K562 (cell line): ENCODE data around the gene KCTD7. TPM values are rescaled to one million over a fixed set of nuclear protein-coding genes. Genes with fewer than 3 reads are reported as not detected.

Source experiments
- CREB5 ChIP-seq: fragments of 250-450 bp; sonication (Bioruptor Pico); IDR thresholded peaks from 2 replicates; pipeline ENCODE4 v1.5.0; 2020; ENCODE audit warnings: mild to moderate bottlenecking
- CUX1 ChIP-seq: fragments of 200-800 bp; sonication (Bioruptor generic); IDR thresholded peaks from 2 replicates; pipeline ENCODE4 v1.6.1; 2016; ENCODE audit warnings: missing genetic modification characterization, missing compliant biosample characterization
- FOS ChIP-seq: IDR thresholded peaks from 3 replicates; pipeline ENCODE4 v1.6.1; 2011; ENCODE audit not compliant: insufficient read length; ENCODE audit errors: extremely low read depth
- KLF1 ChIP-seq: fragments of 450-650 bp; IDR thresholded peaks from 2 replicates; pipeline ENCODE4 v1.6.1; 2016; ENCODE audit warnings: missing genetic modification characterization, missing compliant biosample characterization
- MYBL2 ChIP-seq, 2 experiments: fragments of 450-650 bp in 1 of 2; sonication (generic) in 1 of 2; formaldehyde crosslinking in 1 of 2; IDR thresholded peaks; 2 replicates each; pipeline versions ENCODE4 v1.6.1 to v1.8.1; 2017 to 2022; ENCODE audit warnings: borderline replicate concordance in 1 of 2, inconsistent platforms in 1 of 2, low read depth in 1 of 2, mild to moderate bottlenecking in 1 of 2, missing genetic modification reagents in 1 of 2, moderate library complexity in 1 of 2
- NR2C1 ChIP-seq, 2 experiments: fragments of 450-650 bp; IDR thresholded peaks; 2 replicates each; pipeline ENCODE4 v1.6.1; 2017; ENCODE audit warnings: mild to moderate bottlenecking in 2 of 2, antibody characterized with exemption in 1 of 2, inconsistent platforms in 1 of 2, missing compliant biosample characterization in 1 of 2, missing genetic modification characterization in 1 of 2
- RBM34 ChIP-seq: fragments of 200-400 bp; formaldehyde crosslinking; IDR thresholded peaks from 2 replicates; pipeline ENCODE4 v1.6.1; 2018; ENCODE audit warnings: low read length, borderline replicate concordance; ENCODE audit not compliant: insufficient read depth
- RNF219 ChIP-seq: fragments of 250-450 bp; sonication (Bioruptor Pico); IDR thresholded peaks from 2 replicates; pipeline ENCODE4 v1.5.0; 2022; ENCODE audit warnings: mild to moderate bottlenecking
- SUPT5H ChIP-seq: fragments of 450-650 bp; IDR thresholded peaks from 2 replicates; pipeline ENCODE4 v1.6.1; 2016
- VEZF1 ChIP-seq: fragments of 200-800 bp; sonication (Bioruptor generic); IDR thresholded peaks from 2 replicates; pipeline ENCODE4 v1.6.1; 2017; ENCODE audit warnings: missing genetic modification characterization, missing compliant biosample characterization
- YY1 ChIP-seq, 3 experiments: IDR thresholded peaks; 2 replicates each; pipeline ENCODE4 v1.6.1; 2011; ENCODE audit warnings: low read length in 2 of 3, mild to moderate bottlenecking in 2 of 3, moderate library complexity in 2 of 3, borderline replicate concordance in 1 of 3, control low read depth in 1 of 3, low read depth in 1 of 3; ENCODE audit not compliant: insufficient read depth in 3 of 3, insufficient replicate concordance in 2 of 3, control insufficient read depth in 1 of 3, insufficient read length in 1 of 3; ENCODE audit errors: extremely low read depth in 1 of 3
- ZNF41 ChIP-seq: fragments of 250-450 bp; sonication (Bioruptor Pico); conservative IDR thresholded peaks from 2 replicates; pipeline ENCODE4 v1.4.0; 2020; ENCODE audit warnings: mild to moderate bottlenecking
- ZNF436 ChIP-seq: fragments of 250-450, 450-650 bp; sonication (Bioruptor Pico); formaldehyde crosslinking; IDR thresholded peaks from 2 replicates; pipeline ENCODE4 v1.7.0; 2020; ENCODE audit warnings: mild to moderate bottlenecking
- ZNF764 ChIP-seq: fragments of 250-450 bp; sonication (Bioruptor Pico); IDR thresholded peaks from 2 replicates; pipeline ENCODE4 v1.4.0; 2020; ENCODE audit warnings: low read depth, mild to moderate bottlenecking, moderate library complexity
- polyA plus RNA-seq, 8 experiments: library from polyadenylated mRNA; depleted of rRNA in 4 of 8; stranded (reverse) in 5 of 8; unstranded in 3 of 8; fragments of >200 nt; fragmentation: Nextera tagmentation in 2 of 8; fragmentation: Illumina TruSeq in 1 of 8; extraction: Ambion mirVana in 2 of 8; extraction: Trizol in 1 of 8; gene quantifications; 2 replicates each; pipeline versions ENCODE4 v1.2.1 to v1.2.3, GENCODE V29; 2011 to 2014; ENCODE audit warnings: inconsistent platforms in 1 of 8, missing spikeins in 1 of 8
- total RNA-seq, 7 experiments: library from RNA; depleted of rRNA in 6 of 7; stranded (reverse); fragments of >200 nt in 6 of 7; fragmentation: Illumina TruSeq in 2 of 7; extraction: Trizol in 2 of 7; gene quantifications; 2 replicates each; pipeline versions ENCODE4 v1.2.1 to v1.2.3, GENCODE V29; 2011 to 2021; ENCODE audit warnings: low replicate concordance in 1 of 7

KCTD7 gene
- total and polyA plus RNA-seq, 9 of the 15 experiments (the other 6 are each of a cell fraction or from before 2014, with no cell fraction given): 1.5 to 26.0 (median 9.0) TPM

GRCh38 chr7:66628361-66629221 is at the start of gene KCTD7 (continued):
- TF ChIP-seq CUX1: no peak
- TF ChIP-seq RNF219 (CRISPR knock-in tag): no peak
- TF ChIP-seq KLF1 (tag): peak; percentile 67; the same call in 1 of the 2 replicates
- peak; percentile 98 for TF ChIP-seq SUPT5H
- peak; percentile 100 for TF ChIP-seq VEZF1 (CRISPR knock-in tag)
- peak; percentile 33; the same call in 1 of the 2 replicates for TF ChIP-seq NR2C1 (IDR thresholded peaks at IDR 0.05)
- no peak for TF ChIP-seq NR2C1 (tag; IDR thresholded peaks at IDR 0.05)
- TF ChIP-seq RBM34: 0 out of 2 replicates have a peak, but pooled peaks have one; percentile 27
- no peak for TF ChIP-seq ZNF41 (CRISPR knock-in tag)
- no peak for TF ChIP-seq ZNF764 (CRISPR knock-in tag)
- TF ChIP-seq CREB5 (CRISPR knock-in tag): no peak
- peak in 2 of 3 experiments; percentile 10 to 36 for TF ChIP-seq YY1 (IDR thresholded peaks at IDR 0.05; ENCODE audit: borderline replicate concordance in 1 of 3, control insufficient read depth in 1 of 3, extremely low read depth in 1 of 3, insufficient read depth in 3 of 3, insufficient read length in 1 of 3, insufficient replicate concordance in 2 of 3, low read depth in 1 of 3, low read length in 2 of 3)
- TF ChIP-seq ZNF436: no peak
- TF ChIP-seq MYBL2 (IDR thresholded peaks at IDR 0.05; ENCODE audit: low read depth): no peak
- TF ChIP-seq MYBL2 (CRISPR knock-in tag; IDR thresholded peaks at IDR 0.05; ENCODE audit: borderline replicate concordance): no peak
- peak; percentile 91 for TF ChIP-seq FOS
